GM12878 (cell line): ENCODE results near the gene PCDHGA1. TPM values are rescaled to one million over a fixed set of nuclear protein-coding genes. Genes with fewer than 3 reads are reported as not detected.

ENCODE experiments used
- ATAC-seq: fragments of 200-7000 bp; cut with Tn5 transposase; 3 replicates; pipeline ENCODE4 v1.9.1; 2020; ENCODE audit warnings: mild to moderate bottlenecking, moderate library complexity
- BruUV-seq: library from RNA; stranded (reverse); fragments of 400-500 nt; replicated peaks from 2 replicates; lab custom pipeline; 2021; lab: Mats Ljungman, UMichigan
- CTCF ChIA-PET: fragments of 300-600 bp; sonication (Branson Sonifier 250); formaldehyde crosslinking; extraction: SDS; loops from one replicate; lab custom pipeline; 2021; ENCODE audit warnings: inconsistent platforms; lab: Yijun Ruan, JAX
- POLR2A ChIA-PET: fragments of 350-600 bp; formaldehyde crosslinking; extraction: SDS; loops from one replicate; lab custom pipeline; 2021; ENCODE audit warnings: inconsistent platforms; lab: Charles Lee
- RAD21 ChIA-PET: fragments of 300-600 bp; sonication (Branson Sonifier 250); formaldehyde crosslinking; loops from one replicate; lab custom pipeline; 2023; ENCODE audit warnings: antibody characterized with exemption; ENCODE audit not compliant: unreplicated experiment; lab: Charles Lee
- SMC1A ChIA-PET: fragments of 300-600 bp; sonication (Branson Sonifier 250); formaldehyde crosslinking; loops from one replicate; lab custom pipeline; 2023; ENCODE audit not compliant: unreplicated experiment, uncharacterized antibody; lab: Charles Lee
- DNase-seq: peaks from one replicate; pipeline ENCODE4 v3.0.0-alpha.2; 2011; ENCODE audit warnings: low read depth, low spot score
- FAIRE-seq: peaks from 3 replicates; lab custom pipeline; 2011; peaks lifted over from hg19 to GRCh38; lab: Jason Lieb, UNC
- H2AFZ ChIP-seq: 2 replicates; pipeline ENCODE4 v1.6.0; 2011; ENCODE audit warnings: low read depth, low read length, control low read depth; ENCODE audit not compliant: control insufficient read depth
- H3K27ac ChIP-seq: 2 replicates; pipeline ENCODE4 v1.5.1; 2011; ENCODE audit warnings: control low read depth; ENCODE audit not compliant: control insufficient read depth, insufficient read depth
- H3K27me3 ChIP-seq, 2 experiments: replicated peaks in 1 of 2; 2 replicates each; pipeline versions ENCODE4 v1.6.0 to v1.6.1; 2011; ENCODE audit warnings: low read length in 1 of 2; ENCODE audit not compliant: control insufficient read depth in 2 of 2, insufficient read depth in 2 of 2
- H3K36me3 ChIP-seq, 2 experiments: 2 replicates each; pipeline ENCODE4 v1.5.1; 2011; ENCODE audit warnings: low read length in 1 of 2; ENCODE audit not compliant: control insufficient read depth in 2 of 2, insufficient read depth in 2 of 2
- H3K4me1 ChIP-seq: 2 replicates; pipeline ENCODE4 v1.6.1; 2011; ENCODE audit warnings: mild to moderate bottlenecking, low read length, moderate library complexity, mixed read lengths; ENCODE audit not compliant: control insufficient read depth, insufficient read depth
- H3K4me2 ChIP-seq: 2 replicates; pipeline ENCODE4 v1.6.0; 2011; ENCODE audit warnings: control low read depth; ENCODE audit not compliant: control insufficient read depth, insufficient read depth
- H3K4me3 ChIP-seq: fragments of 200-600 bp; sonication (generic); 2 replicates; pipeline ENCODE4 v1.5.1; 2016
- H3K79me2 ChIP-seq: 2 replicates; pipeline ENCODE4 v1.6.0; 2011; ENCODE audit warnings: low read length; ENCODE audit not compliant: control insufficient read depth, insufficient read depth
- H3K9ac ChIP-seq: 2 replicates; pipeline ENCODE4 v1.8.0; 2011; ENCODE audit warnings: low read length, control low read depth, mixed read lengths; ENCODE audit not compliant: control insufficient read depth, insufficient read depth
- H3K9me3 ChIP-seq: replicated peaks from 3 replicates; pipeline ENCODE4 v1.5.1; 2011; ENCODE audit warnings: mild to moderate bottlenecking, low read length; ENCODE audit not compliant: control insufficient read depth, insufficient read depth
- H4K20me1 ChIP-seq: 2 replicates; pipeline ENCODE4 v1.6.0; 2011; ENCODE audit not compliant: control insufficient read depth, insufficient read depth
- ATF7 ChIP-seq: fragments of 450-650 bp; IDR thresholded peaks from 2 replicates; pipeline ENCODE4 v1.6.1; 2016; ENCODE audit warnings: low read depth, mild to moderate bottlenecking
- BCL11A ChIP-seq: IDR thresholded peaks from 2 replicates; pipeline ENCODE4 v1.6.1; 2011; ENCODE audit warnings: low read depth, low read length
- BRCA1 ChIP-seq: IDR thresholded peaks from 2 replicates; pipeline ENCODE4 v1.6.1; 2011; ENCODE audit warnings: low read depth, low read length, improper control_type of control experiment
- FOXK2 ChIP-seq: fragments of 450-650 bp; IDR thresholded peaks from 2 replicates; pipeline ENCODE4 v1.6.1; 2017; ENCODE audit warnings: mild to moderate bottlenecking, moderate library complexity
- MEF2A ChIP-seq: IDR thresholded peaks from 2 replicates; pipeline ENCODE4 v1.6.1; 2011; ENCODE audit warnings: low read depth, mild to moderate bottlenecking, low read length, moderate library complexity; ENCODE audit not compliant: insufficient read depth
- NFIC ChIP-seq: IDR thresholded peaks from 2 replicates; pipeline ENCODE4 v1.6.1; 2012; ENCODE audit warnings: low read depth, mild to moderate bottlenecking, inconsistent platforms, low read length, moderate library complexity
- ZNF24 ChIP-seq: fragments of 450-650 bp; IDR thresholded peaks from 2 replicates; pipeline ENCODE4 v1.6.1; 2017; ENCODE audit warnings: antibody characterized with exemption, mild to moderate bottlenecking
- ZSCAN29 ChIP-seq: fragments of 450-650 bp; IDR thresholded peaks from 2 replicates; pipeline ENCODE4 v1.6.1; 2017; ENCODE audit warnings: mild to moderate bottlenecking, moderate library complexity
- WGBS: methylation state at CpG from one replicate; pipeline ENCODE4 v1.1.6; 2016; ENCODE audit warnings: low lambda C conversion rate; ENCODE audit not compliant: insufficient replicate concordance, insufficient coverage; ENCODE audit errors: missing lambda C conversion rate; 5-methylcytosine and 5-hydroxymethylcytosine counted together
- in situ Hi-C: fragments of 300-500 bp; cut with MboI; formaldehyde crosslinking; loops from 9 replicates; pipeline ENCODE4 v1.14.3; 2018; ENCODE audit warnings: mixed read lengths
- intact Hi-C: fragments of 100-400 bp; cut with micrococcal nuclease; formaldehyde crosslinking; loops from one replicate; pipeline ENCODE4 v1.14.2; 2022; ENCODE audit not compliant: unreplicated experiment
- polyA plus RNA-seq, 11 experiments: library from polyadenylated mRNA; depleted of rRNA in 4 of 11; unstranded in 6 of 11; stranded (reverse) in 5 of 11; fragments of >200 nt; fragmentation: Nextera tagmentation in 4 of 11; fragmentation: Illumina TruSeq in 1 of 11; extraction: Ambion mirVana in 4 of 11; extraction: Trizol in 1 of 11; gene quantifications; 1 replicate in 1 of 11; 2 replicates in 10 of 11; pipeline versions ENCODE4 v1.2.1 to v1.2.3, GENCODE V29; 2011 to 2016; ENCODE audit warnings: inconsistent platforms in 2 of 11, missing spikeins in 2 of 11, low read depth in 1 of 11
- total RNA-seq, 4 experiments: library from RNA; depleted of rRNA in 3 of 4; stranded (reverse); fragments of >200 nt in 3 of 4; fragmentation: Illumina TruSeq in 1 of 4; extraction: Trizol in 1 of 4; gene quantifications; 2 replicates each; pipeline versions ENCODE4 v1.2.1 to v1.2.3, GENCODE V29; 2013 to 2021
- TF ChIP-seq, protein P1 (sequence below): fragments of 450-650 bp; formaldehyde crosslinking; IDR thresholded peaks from 2 replicates; pipeline ENCODE4 v1.4.0; 2022; ENCODE audit warnings: mild to moderate bottlenecking, moderate library complexity

PCDHGA1 gene
- total and polyA plus RNA-seq, 10 of the 15 experiments (the other 5 are each of a cell fraction or from before 2014, with no cell fraction given), result 0.02 to 0.51 (median 0.19) TPM; not detected in 3

DNA sequence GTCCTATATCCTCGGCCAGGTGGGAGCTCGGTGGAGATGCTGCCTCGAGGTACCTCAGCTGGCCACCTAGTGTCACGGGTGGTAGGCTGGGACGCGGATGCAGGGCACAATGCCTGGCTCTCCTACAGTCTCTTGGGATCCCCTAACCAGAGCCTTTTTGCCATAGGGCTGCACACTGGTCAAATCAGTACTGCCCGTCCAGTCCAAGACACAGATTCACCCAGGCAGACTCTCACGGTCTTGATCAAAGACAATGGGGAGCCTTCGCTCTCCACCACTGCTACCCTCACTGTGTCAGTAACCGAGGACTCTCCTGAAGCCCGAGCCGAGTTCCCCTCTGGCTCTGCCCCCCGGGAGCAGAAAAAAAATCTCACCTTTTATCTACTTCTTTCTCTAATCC, 147.5 kb downstream of the PCDHGA1 start:
- ChIA-PET POLR2A (no interaction called here), RAD21 (interaction anchor here (1.2 to 4.9 kb wide), 4 partner anchors 33 to 86 kb away, joined by 3 to 109 read pairs (median 27); partner anchors contain the start of gene PCDHGA12), SMC1A (interaction anchor here (1.0 to 6.6 kb wide), 5 partner anchors 15 to 80 kb away, joined by 3 to 117 read pairs (median 4); no protein-coding TSS in a partner anchor), CTCF (interaction anchor here (1.3 to 8.5 kb wide), 6 partner anchors 12 to 87 kb away, joined by 5 to 213 read pairs (median 51); partner anchors contain the start of genes PCDHGA11 and PCDHGC5)
- DNase-seq (no peak), FAIRE-seq (no peak), ATAC-seq (no peak)
- peak overlapping the region; percentile 77; the same call in 1 of the 2 replicates for H3K4me3 ChIP-seq
- H3K36me3 ChIP-seq, result no peaks in the 10 kb centered on the region
- H3K4me1 ChIP-seq, result peaks cover 19% of the 10 kb centered on the region
- no peaks in the 10 kb centered on the region for H3K79me2 ChIP-seq
- no peaks in the 10 kb centered on the region for H3K9me3 ChIP-seq
- no peak for TF ChIP-seq NFIC
- no peak for TF ChIP-seq ZNF24
- no peak for TF ChIP-seq FOXK2
- no peak for TF ChIP-seq ZSCAN29
- no peak for TF ChIP-seq BCL11A
- no peak for TF ChIP-seq ATF7
- no peak for TF ChIP-seq BRCA1
- no peak for TF ChIP-seq MEF2A
- TF ChIP-seq, protein P1, sequence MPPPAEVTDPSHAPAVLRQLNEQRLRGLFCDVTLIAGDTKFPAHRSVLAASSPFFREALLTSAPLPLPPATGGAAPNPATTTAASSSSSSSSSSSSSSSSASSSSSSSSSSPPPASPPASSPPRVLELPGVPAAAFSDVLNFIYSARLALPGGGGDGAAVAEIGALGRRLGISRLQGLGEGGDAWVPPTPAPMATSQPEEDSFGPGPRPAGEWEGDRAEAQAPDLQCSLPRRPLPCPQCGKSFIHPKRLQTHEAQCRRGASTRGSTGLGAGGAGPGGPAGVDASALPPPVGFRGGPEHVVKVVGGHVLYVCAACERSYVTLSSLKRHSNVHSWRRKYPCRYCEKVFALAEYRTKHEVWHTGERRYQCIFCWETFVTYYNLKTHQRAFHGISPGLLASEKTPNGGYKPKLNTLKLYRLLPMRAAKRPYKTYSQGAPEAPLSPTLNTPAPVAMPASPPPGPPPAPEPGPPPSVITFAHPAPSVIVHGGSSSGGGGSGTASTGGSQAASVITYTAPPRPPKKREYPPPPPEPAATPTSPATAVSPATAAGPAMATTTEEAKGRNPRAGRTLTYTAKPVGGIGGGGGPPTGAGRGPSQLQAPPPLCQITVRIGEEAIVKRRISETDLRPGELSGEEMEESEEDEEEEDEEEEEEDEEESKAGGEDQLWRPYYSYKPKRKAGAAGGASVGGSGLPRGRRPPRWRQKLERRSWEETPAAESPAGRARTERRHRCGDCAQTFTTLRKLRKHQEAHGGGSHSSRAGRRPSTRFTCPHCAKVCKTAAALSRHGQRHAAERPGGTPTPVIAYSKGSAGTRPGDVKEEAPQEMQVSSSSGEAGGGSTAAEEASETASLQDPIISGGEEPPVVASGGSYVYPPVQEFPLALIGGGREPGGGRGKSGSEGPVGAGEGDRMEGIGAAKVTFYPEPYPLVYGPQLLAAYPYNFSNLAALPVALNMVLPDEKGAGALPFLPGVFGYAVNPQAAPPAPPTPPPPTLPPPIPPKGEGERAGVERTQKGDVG (CRISPR knock-in tag), result no peak
- no TSS peak for BruUV-seq
- H4K20me1 ChIP-seq, result no peaks in the 10 kb centered on the region
- no peak overlapping the region for H3K27ac ChIP-seq
- H3K9ac ChIP-seq, result no peak overlapping the region
- H3K4me2 ChIP-seq, result peak overlapping the region; percentile 80; the same call in 1 of the 2 replicates
- H3K27me3 ChIP-seq, result no peaks in the 10 kb centered on the region; a peak in 1 of 4 replicates
- no peak overlapping the region for H2AFZ ChIP-seq
- intact Hi-C loops (no loop called here), in situ Hi-C loops (loop anchor here (5.0 kb wide), 1 partner anchor 49 kb away; no protein-coding TSS in a partner anchor)
- 66% methylated on average over 13 of the region's 13 CpGs for WGBS
